Nephron progenitor cell (in vitro differentiated cells): ENCODE data around the gene JAZF1.

Experiments used
- DNase-seq: peaks from one replicate; pipeline ENCODE4 v3.0.0; 2021
- H3K27ac Mint-ChIP-seq: 2 replicates; pipeline ENCODE4 v1.8.0; 2021; ENCODE audit warnings: mild to moderate bottlenecking, moderate library complexity, mixed read lengths
- H3K27me3 Mint-ChIP-seq: 2 replicates; pipeline ENCODE4 v1.8.0; 2021; ENCODE audit warnings: mild to moderate bottlenecking, low read depth, mixed read lengths; ENCODE audit not compliant: poor library complexity
- H3K36me3 Mint-ChIP-seq: 2 replicates; pipeline ENCODE4 v1.8.0; 2021; ENCODE audit warnings: low read depth, mixed read lengths
- H3K4me1 Mint-ChIP-seq: 2 replicates; pipeline ENCODE4 v1.8.0; 2021; ENCODE audit warnings: mixed read lengths
- H3K4me3 Mint-ChIP-seq: 2 replicates; pipeline ENCODE4 v1.8.0; 2021; ENCODE audit warnings: mild to moderate bottlenecking, moderate library complexity, mixed read lengths
- H3K9me3 Mint-ChIP-seq: 2 replicates; pipeline ENCODE4 v1.8.0; 2021; ENCODE audit warnings: mild to moderate bottlenecking, moderate library complexity, mixed read lengths
- CTCF ChIP-seq: fragments of 200-600 bp; sonication (generic); IDR thresholded peaks from 2 replicates; pipeline ENCODE4 v1.5.0; 2021; ENCODE audit warnings: antibody characterized with exemption

The JAZF1 gene

GRCh38 chr7:28070297-28071055 is 110.1 kb downstream of the JAZF1 start:
- Mint-ChIP-seq H3K36me3 (no peaks in the 10 kb centered on the region), H3K4me3 (no peak overlapping the region), H3K27ac (peak overlapping the region; percentile 13), H3K27me3 (peaks cover 4% of the 10 kb centered on the region), H3K9me3 (no peaks in the 10 kb centered on the region), H3K4me1 (peaks cover 30% of the 10 kb centered on the region)
- no peak for TF ChIP-seq CTCF
- DNase-seq = no peak

GRCh38 chr7:28069807-28070206 is 110.8 kb downstream of the JAZF1 start:
- H3K36me3 Mint-ChIP-seq = no peaks in the 10 kb centered on the region
- no peak for DNase-seq
- no peak for TF ChIP-seq CTCF

GRCh38 chr7:28069388-28069787 is 111.2 kb downstream of the JAZF1 start:
- Mint-ChIP-seq H3K36me3 (no peaks in the 10 kb centered on the region), H3K27me3 (peaks cover 4% of the 10 kb centered on the region), H3K4me3 (no peak overlapping the region), H3K9me3 (no peaks in the 10 kb centered on the region), H3K4me1 (peaks cover 29% of the 10 kb centered on the region), H3K27ac (no peak overlapping the region)
- DNase-seq = no peak
- no peak for TF ChIP-seq CTCF

More at GRCh38 chr7:28069807-28070206, 110.8 kb downstream of the JAZF1 start:
- H3K27ac Mint-ChIP-seq = no peak overlapping the region
- no peak overlapping the region for H3K4me3 Mint-ChIP-seq
- peaks cover 29% of the 10 kb centered on the region for H3K4me1 Mint-ChIP-seq
- no peaks in the 10 kb centered on the region for H3K9me3 Mint-ChIP-seq
- H3K27me3 Mint-ChIP-seq = peaks cover 4% of the 10 kb centered on the region

DNA sequence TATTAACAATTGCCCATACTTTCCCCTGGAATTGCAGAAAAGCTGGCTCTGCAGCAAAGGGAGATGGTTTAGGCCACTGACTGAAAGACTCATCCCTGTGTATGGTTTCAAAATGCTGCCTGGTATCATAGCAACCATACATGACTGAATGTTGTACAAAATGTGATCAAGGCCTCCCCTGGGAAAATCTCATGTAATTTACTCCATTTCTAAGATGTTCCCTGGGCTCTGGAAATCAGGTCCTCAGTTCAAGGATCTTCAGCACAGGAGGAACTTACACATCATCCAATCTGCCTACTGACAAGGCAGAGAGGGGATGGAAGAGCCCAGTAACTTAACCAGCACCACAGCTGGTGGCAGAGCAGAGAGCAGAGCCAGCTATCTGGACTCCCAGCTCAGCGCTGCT is 111.8 kb downstream of the JAZF1 start:
- Mint-ChIP-seq H3K27me3 (peaks cover 4% of the 10 kb centered on the region), H3K4me1 (peaks cover 29% of the 10 kb centered on the region), H3K4me3 (no peak overlapping the region), H3K27ac (no peak overlapping the region), H3K36me3 (no peaks in the 10 kb centered on the region), H3K9me3 (no peaks in the 10 kb centered on the region)
- no peak for TF ChIP-seq CTCF
- no peak for DNase-seq

- Mint-ChIP-seq H3K4me1 (peaks cover 33% of the 10 kb centered on the region), H3K4me3 (no peak overlapping the region), H3K9me3 (no peaks in the 10 kb centered on the region), H3K27me3 (peaks cover 4% of the 10 kb centered on the region), H3K36me3 (no peaks in the 10 kb centered on the region), H3K27ac (no peak overlapping the region)
- DNase-seq = no peak
- TF ChIP-seq CTCF = no peak
Measured at GRCh38 chr7:28067171-28067570, 113.4 kb downstream of the JAZF1 start.

DNA sequence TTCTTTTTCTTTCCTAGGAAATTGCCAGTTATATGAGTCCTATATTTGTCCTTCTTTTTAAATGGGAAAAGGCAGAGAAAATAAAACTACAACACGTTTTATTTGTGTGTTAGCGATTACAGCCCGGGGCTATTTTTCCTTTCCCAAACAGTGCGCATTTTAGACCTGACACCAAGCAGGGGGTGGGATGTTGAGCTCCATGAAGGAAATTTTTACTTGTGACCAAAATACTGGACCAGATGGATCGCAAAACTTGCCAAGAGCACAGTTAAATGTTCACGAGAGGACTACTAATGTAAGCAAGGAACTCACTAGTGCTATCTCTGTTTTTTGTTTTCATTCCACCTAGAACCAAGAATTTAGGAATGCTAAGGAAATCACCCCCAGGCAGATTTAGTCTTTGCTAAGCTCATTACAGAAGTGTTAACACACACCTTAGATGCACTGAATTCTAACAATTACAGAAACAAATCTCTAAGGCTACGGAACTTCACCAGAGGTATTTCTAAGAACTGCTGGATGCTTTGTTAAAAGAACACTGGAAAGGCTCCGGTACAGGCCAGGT is 114.8 kb downstream of the JAZF1 start:
- Mint-ChIP-seq H3K27me3 (no peaks in the 10 kb centered on the region), H3K27ac (no peak overlapping the region), H3K4me1 (peaks cover 42% of the 10 kb centered on the region), H3K36me3 (no peaks in the 10 kb centered on the region), H3K9me3 (no peaks in the 10 kb centered on the region), H3K4me3 (no peak overlapping the region)
- no peak for TF ChIP-seq CTCF
- DNase-seq = no peak
